Breast epithelium (tissue), 3 donors: Measurements from ENCODE around the gene APBB2.

ENCODE experiments used
- POLR2A ChIP-seq: fragments of 450-650 bp; IDR thresholded peaks from one replicate; pipeline ENCODE4 v1.6.1; 2016; ENCODE audit warnings: antibody characterized with exemption, mild to moderate bottlenecking, moderate library complexity
- POLR2AphosphoS5 ChIP-seq, 3 donors: sonication (generic); formaldehyde crosslinking; IDR thresholded peaks; one replicate each; pipeline ENCODE4 v1.6.1; 2017; ENCODE audit warnings: antibody characterized with exemption in 3 of 3
- TF ChIP-seq, protein P1 (sequence below), 3 donors: fragments of 450-650 bp; IDR thresholded peaks; one replicate each; pipeline ENCODE4 v1.5.1; 2016 to 2017; ENCODE audit warnings: antibody characterized with exemption in 3 of 3, mild to moderate bottlenecking in 3 of 3, moderate library complexity in 3 of 3

DNA sequence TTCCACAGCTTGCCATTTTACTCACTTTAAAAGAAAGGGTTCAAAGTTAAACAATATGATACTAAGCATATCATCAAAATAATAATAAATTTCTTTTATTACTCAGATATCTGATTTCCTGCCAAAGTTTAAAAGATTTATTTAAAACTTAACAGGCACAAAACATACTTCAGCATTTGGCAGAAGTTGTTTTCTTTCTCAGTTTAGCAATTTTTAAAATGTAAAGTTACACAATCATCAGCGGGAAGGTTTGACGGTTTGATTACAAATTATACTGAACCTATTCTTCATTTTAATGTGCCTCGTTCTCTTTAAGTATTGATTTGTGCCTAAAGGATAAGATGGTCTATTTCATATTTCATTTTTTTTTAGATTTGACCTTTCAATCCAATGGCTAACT, 227.2 kb downstream of the APBB2 start:
- TF ChIP-seq POLR2A (no peak), POLR2AphosphoS5 (IDR thresholded peaks at IDR 0.05) (no peak)
- TF ChIP-seq, protein P1, sequence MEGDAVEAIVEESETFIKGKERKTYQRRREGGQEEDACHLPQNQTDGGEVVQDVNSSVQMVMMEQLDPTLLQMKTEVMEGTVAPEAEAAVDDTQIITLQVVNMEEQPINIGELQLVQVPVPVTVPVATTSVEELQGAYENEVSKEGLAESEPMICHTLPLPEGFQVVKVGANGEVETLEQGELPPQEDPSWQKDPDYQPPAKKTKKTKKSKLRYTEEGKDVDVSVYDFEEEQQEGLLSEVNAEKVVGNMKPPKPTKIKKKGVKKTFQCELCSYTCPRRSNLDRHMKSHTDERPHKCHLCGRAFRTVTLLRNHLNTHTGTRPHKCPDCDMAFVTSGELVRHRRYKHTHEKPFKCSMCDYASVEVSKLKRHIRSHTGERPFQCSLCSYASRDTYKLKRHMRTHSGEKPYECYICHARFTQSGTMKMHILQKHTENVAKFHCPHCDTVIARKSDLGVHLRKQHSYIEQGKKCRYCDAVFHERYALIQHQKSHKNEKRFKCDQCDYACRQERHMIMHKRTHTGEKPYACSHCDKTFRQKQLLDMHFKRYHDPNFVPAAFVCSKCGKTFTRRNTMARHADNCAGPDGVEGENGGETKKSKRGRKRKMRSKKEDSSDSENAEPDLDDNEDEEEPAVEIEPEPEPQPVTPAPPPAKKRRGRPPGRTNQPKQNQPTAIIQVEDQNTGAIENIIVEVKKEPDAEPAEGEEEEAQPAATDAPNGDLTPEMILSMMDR (IDR thresholded peaks at IDR 0.05), result no peak
